Neural cell (in vitro differentiated cells): Measurements from ENCODE around the gene MEF2D. TPM values are rescaled to one million over a fixed set of nuclear protein-coding genes. Genes with fewer than 3 reads are reported as not detected.

ENCODE experiments used
- H2AFZ ChIP-seq: fragments of 200-600, 300-800 bp; sonication (generic), shearing (Covaris generic); 2 replicates; pipeline ENCODE4 v1.6.0; 2014; ENCODE audit warnings: low read depth, mild to moderate bottlenecking, antibody characterized with exemption, low read length, moderate library complexity
- H3F3A ChIP-seq: fragments of 200-600 bp; shearing (Covaris generic); 2 replicates; pipeline ENCODE4 v1.6.1; 2016; ENCODE audit warnings: mild to moderate bottlenecking, moderate library complexity, mixed read lengths, antibody characterized with exemption, low read length; ENCODE audit not compliant: insufficient read depth, poor library complexity, severe bottlenecking
- H3K27ac ChIP-seq: fragments of 200-600, 300-800 bp; sonication (generic), shearing (Covaris generic); 2 replicates; pipeline ENCODE4 v1.5.1; 2014; ENCODE audit warnings: mild to moderate bottlenecking, low read length, moderate library complexity
- H3K27me3 ChIP-seq: fragments of 300-800, 200-600 bp; sonication (generic), shearing (Covaris generic); 2 replicates; pipeline ENCODE4 v1.6.0; 2014; ENCODE audit warnings: mild to moderate bottlenecking, low read depth, low read length, moderate library complexity; ENCODE audit not compliant: insufficient read depth
- H3K36me3 ChIP-seq: fragments of 300-800, 200-600 bp; sonication (generic), shearing (Covaris generic); 2 replicates; pipeline ENCODE4 v1.5.1; 2014; ENCODE audit warnings: mild to moderate bottlenecking, antibody characterized with exemption, low read length, moderate library complexity; ENCODE audit not compliant: insufficient read depth
- H3K4me2 ChIP-seq: fragments of 300-800, 200-600 bp; sonication (generic), shearing (Covaris generic); 2 replicates; pipeline ENCODE4 v1.6.0; 2014; ENCODE audit warnings: mild to moderate bottlenecking, low read length
- H3K4me3 ChIP-seq: fragments of 300-800, 200-600 bp; sonication (generic), shearing (Covaris generic); 2 replicates; pipeline ENCODE4 v1.5.1; 2014; ENCODE audit warnings: mild to moderate bottlenecking, low read length, moderate library complexity
- H3K79me2 ChIP-seq: fragments of 200-600 bp; shearing (Covaris generic); replicated peaks from 2 replicates; pipeline ENCODE4 v1.6.0; 2014; ENCODE audit warnings: mild to moderate bottlenecking, low read length, moderate library complexity; ENCODE audit not compliant: insufficient read depth
- H3K9ac ChIP-seq: fragments of 300-800, 200-600 bp; sonication (generic), shearing (Covaris generic); 2 replicates; pipeline ENCODE4 v1.6.1; 2016; ENCODE audit warnings: mild to moderate bottlenecking, low read length, mixed read lengths
- H3K9me2 ChIP-seq: fragments of 200-600 bp; shearing (Covaris generic); 2 replicates; pipeline ENCODE4 v1.6.1; 2016; ENCODE audit warnings: mild to moderate bottlenecking, low read length, mixed read lengths; ENCODE audit not compliant: insufficient read depth
- H3K9me3 ChIP-seq: fragments of 200-600, 300-800 bp; sonication (generic), shearing (Covaris generic); 2 replicates; pipeline ENCODE4 v1.6.1; 2016; ENCODE audit warnings: mild to moderate bottlenecking, mixed run types, low read length, moderate library complexity, mixed read lengths
- H4K20me1 ChIP-seq: fragments of 200-600 bp; shearing (Covaris generic); 2 replicates; pipeline ENCODE4 v1.6.1; 2016; ENCODE audit warnings: mild to moderate bottlenecking, mixed run types; ENCODE audit not compliant: insufficient read depth
- EP300 ChIP-seq: fragments of 450-650 bp; conservative IDR thresholded peaks from 2 replicates; pipeline ENCODE4 v1.6.1; 2014; ENCODE audit warnings: antibody characterized with exemption, mild to moderate bottlenecking, moderate library complexity; ENCODE audit not compliant: poor library complexity, severe bottlenecking
- EZH2 ChIP-seq: fragments of 200-600, 300-800 bp; shearing (Covaris generic), sonication (generic); IDR thresholded peaks from 2 replicates; pipeline ENCODE4 v1.6.1; 2014; ENCODE audit warnings: antibody characterized with exemption, low read length, borderline replicate concordance, mild to moderate bottlenecking; ENCODE audit not compliant: insufficient read depth, poor library complexity, severe bottlenecking
- MXI1 ChIP-seq: fragments of 450-650 bp; conservative IDR thresholded peaks from 2 replicates; pipeline ENCODE4 v1.6.1; 2014; ENCODE audit warnings: antibody characterized with exemption, mild to moderate bottlenecking; ENCODE audit not compliant: poor library complexity, severe bottlenecking
- RAD21 ChIP-seq: fragments of 450-650 bp; conservative IDR thresholded peaks from 2 replicates; pipeline ENCODE4 v1.6.1; 2014; ENCODE audit warnings: antibody characterized with exemption, mild to moderate bottlenecking, moderate library complexity
- REST ChIP-seq: IDR thresholded peaks from 2 replicates; pipeline ENCODE4 v1.6.1; 2012; ENCODE audit warnings: borderline replicate concordance
- SMC3 ChIP-seq: fragments of 450-650 bp; conservative IDR thresholded peaks from 2 replicates; pipeline ENCODE4 v1.6.1; 2014; ENCODE audit warnings: antibody characterized with exemption, mild to moderate bottlenecking, moderate library complexity; ENCODE audit not compliant: poor library complexity
- TAF1 ChIP-seq: IDR thresholded peaks from 2 replicates; pipeline ENCODE4 v1.6.1; 2012; ENCODE audit warnings: low read depth
- polyA plus RNA-seq: library from polyadenylated mRNA; depleted of rRNA; stranded (reverse); fragments of >200 nt; gene quantifications from 2 replicates; pipeline ENCODE4 v1.2.3, GENCODE V29; 2014

MEF2D gene
- polyA plus RNA-seq, 1 donor from 2014 or later: 4.7 TPM

- H3K9me2 ChIP-seq: no peaks in the 10 kb centered on the region
- H3F3A ChIP-seq: no peaks in the 10 kb centered on the region
- H3K79me2 ChIP-seq: peaks cover 33% of the 10 kb centered on the region
- H3K4me2 ChIP-seq: no peak overlapping the region
- no peaks in the 10 kb centered on the region for H3K27me3 ChIP-seq
- H3K9me3 ChIP-seq: no peaks in the 10 kb centered on the region
- H3K27ac ChIP-seq: no peak overlapping the region
- no peaks in the 10 kb centered on the region for H3K36me3 ChIP-seq
- TF ChIP-seq EP300 (no peak), RAD21 (no peak), MXI1 (no peak), REST (no peak), SMC3 (no peak)
- H3K4me3 ChIP-seq: no peak overlapping the region
- no peaks in the 10 kb centered on the region for H4K20me1 ChIP-seq
- H3K9ac ChIP-seq: no peak overlapping the region
- no peak overlapping the region for H2AFZ ChIP-seq
Observed at GRCh38 chr1:156482276-156482675, 18.3 kb downstream of the MEF2D start.

GRCh38 chr1:156481527-156481926 lies 19.0 kb downstream of the MEF2D start:
- H2AFZ ChIP-seq: no peak overlapping the region
- H3K9me2 ChIP-seq: no peaks in the 10 kb centered on the region
- H3K79me2 ChIP-seq: peaks cover 25% of the 10 kb centered on the region
- no peak overlapping the region for H3K9ac ChIP-seq
- no peak for TF ChIP-seq EP300
- TF ChIP-seq TAF1: no peak
- no peak for TF ChIP-seq REST
- TF ChIP-seq RAD21: no peak
- no peak for TF ChIP-seq EZH2
- peaks cover 7% of the 10 kb centered on the region for H3K36me3 ChIP-seq
- no peak overlapping the region for H3K27ac ChIP-seq
- H3K9me3 ChIP-seq: no peaks in the 10 kb centered on the region
- H3K4me3 ChIP-seq: no peak overlapping the region
- no peak overlapping the region for H3K4me2 ChIP-seq
- H3K27me3 ChIP-seq: no peaks in the 10 kb centered on the region
- no peaks in the 10 kb centered on the region for H4K20me1 ChIP-seq
- no peaks in the 10 kb centered on the region for H3F3A ChIP-seq
